Measurements from ENCODE around the gene IL20. TPM values are rescaled to one million over a fixed set of nuclear protein-coding genes. Genes with fewer than 3 reads are reported as not detected.

Gene IL20
- total RNA-seq, 1 donor from 2014 or later = not detected

- no peak for DNase-seq (ENCODE audit: low spot score)
Measured at GRCh38 chr1:206903687-206904086, 38.3 kb downstream of the IL20 start.

- DNase-seq (ENCODE audit: low spot score) = no peak
Measured at GRCh38 chr1:206904423-206905142, 39.2 kb downstream of the IL20 start.

- DNase-seq (ENCODE audit: low spot score) = no peak
Measured at GRCh38 chr1:206905295-206906164, 40.1 kb downstream of the IL20 start.

DNA sequence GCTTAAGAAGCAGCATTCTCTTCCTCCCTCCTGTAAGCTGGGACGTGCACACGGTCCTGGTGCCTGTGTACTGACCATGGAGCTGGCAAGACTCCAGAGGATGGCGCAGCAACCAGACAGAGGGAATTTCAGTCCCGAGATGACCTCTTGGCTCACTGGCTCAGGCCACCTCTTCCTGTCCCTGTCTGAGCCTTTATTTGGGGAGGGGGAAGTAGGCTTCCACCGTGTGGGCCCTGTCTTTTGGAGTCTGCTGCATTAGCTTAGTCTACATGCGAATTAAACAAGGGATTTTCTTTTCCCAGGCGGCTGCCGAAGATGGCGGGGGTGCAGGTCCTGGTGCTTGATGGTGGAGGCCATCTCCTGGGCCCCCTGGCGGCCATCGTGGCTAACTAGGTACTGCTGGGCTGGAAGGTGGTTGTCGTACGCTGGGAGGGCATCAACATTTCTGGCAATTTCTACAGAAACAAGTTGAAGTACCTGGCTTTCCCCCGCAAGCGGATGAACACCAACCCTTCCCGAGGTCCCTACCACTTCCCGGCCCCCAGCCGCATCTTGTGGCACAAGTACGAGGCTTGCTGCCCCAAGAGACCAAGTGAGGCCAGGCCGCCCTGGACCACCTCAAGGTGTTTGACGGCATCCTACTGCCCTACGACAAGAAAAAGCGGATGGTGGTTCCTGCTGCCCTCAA lies 42.0 kb downstream of the IL20 start:
- no peak for DNase-seq (ENCODE audit: low spot score)

GRCh38 chr1:206908038-206908437 lies 42.6 kb downstream of the IL20 start:
- no peak for DNase-seq (ENCODE audit: low spot score)

GRCh38 chr1:206909161-206909882 lies 43.9 kb downstream of the IL20 start:
- DNase-seq (ENCODE audit: low spot score) = peak; percentile 91

GRCh38 chr1:206909883-206910318 lies 44.5 kb downstream of the IL20 start:
- no peak for DNase-seq (ENCODE audit: low spot score)

DNA sequence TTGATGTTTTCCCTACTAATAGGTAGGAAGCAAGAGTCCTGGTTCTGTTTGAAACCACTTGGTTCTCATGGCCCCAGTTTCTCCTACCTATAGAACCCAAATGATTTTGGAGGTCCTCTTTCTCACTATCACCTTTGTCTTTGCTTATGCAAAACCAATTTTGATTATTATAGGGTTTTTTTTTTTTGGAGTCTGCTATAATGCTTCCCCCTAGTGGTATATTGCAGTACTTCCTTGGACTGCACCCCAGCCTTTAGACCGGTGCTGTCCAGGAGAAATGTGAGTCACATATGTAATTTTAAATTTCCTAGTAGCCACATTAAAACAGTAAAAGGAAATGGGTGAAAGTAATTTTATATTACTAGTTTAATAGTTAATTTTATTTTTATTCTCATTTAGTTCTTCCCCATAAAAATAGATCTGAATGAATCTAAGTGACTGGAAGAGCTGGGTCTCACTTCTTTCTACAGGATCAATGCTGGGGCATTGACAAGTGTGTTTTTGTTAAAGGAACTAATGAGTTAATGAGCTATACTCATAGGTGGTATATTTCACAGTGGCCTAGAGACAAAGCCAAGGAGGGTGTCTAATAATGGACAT lies 45.7 kb downstream of the IL20 start:
- peak; percentile 49 for DNase-seq (ENCODE audit: low spot score)

GRCh38 chr1:206912445-206913095 lies 47.1 kb downstream of the IL20 start:
- DNase-seq (ENCODE audit: low spot score) = peak; percentile 83

DNA sequence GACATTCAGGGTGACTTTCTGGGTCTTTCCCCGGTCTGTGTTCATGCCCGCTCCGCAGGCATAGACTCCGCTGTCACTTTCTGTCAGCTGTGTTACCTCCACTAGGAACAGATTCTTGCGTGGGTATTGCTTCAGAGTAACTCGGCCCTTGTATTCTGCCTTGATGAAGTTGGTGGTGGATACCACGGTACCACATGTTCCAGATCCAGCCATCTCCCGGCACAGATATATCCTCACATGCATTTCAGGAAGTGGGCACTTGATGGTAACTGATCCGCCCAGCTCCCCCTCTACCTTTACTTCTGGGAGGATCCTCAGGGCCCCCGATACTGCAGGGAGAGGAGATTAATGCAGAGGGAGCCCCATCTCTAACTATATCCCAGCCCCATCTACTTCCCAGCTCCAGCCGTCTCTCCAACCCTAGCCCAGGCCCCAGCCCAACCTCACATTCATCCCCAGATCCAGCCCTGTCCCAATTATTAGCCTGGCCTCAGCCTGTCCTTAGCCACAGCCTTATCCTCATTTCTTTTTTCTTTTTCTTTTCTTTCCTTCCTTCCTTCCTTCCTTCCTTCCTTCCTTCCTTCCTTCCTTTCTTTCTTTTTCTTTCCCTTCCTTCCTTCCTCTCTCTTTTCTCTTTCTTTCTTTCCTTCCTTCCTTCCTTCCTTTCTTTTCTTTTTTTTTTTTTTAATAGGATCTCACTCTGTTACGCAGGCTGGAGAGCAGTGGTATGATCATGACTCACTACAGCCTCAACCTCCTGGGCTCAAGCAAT lies 48.5 kb downstream of the IL20 start:
- DNase-seq (ENCODE audit: low spot score) = no peak

GRCh38 chr1:206915030-206915735 lies 49.8 kb downstream of the IL20 start:
- no peak for DNase-seq (ENCODE audit: low spot score)

- no peak for DNase-seq (ENCODE audit: low spot score)
Measured at GRCh38 chr1:206916000-206916709, 50.7 kb downstream of the IL20 start.

GRCh38 chr1:206918076-206918475 lies 52.7 kb downstream of the IL20 start:
- DNase-seq (ENCODE audit: low spot score) = no peak

Other genes starting within 250 kb of the IL20 start
- 17.6 TPM for gene DYRK3, start 230.1 kb upstream of the IL20 start, total RNA-seq
- gene MAPKAPK2, start 180.7 kb upstream of the IL20 start, total RNA-seq = 168 TPM
- gene IL19, start 94.8 kb upstream of the IL20 start, total RNA-seq = not detected
- gene IL10, start 93.1 kb upstream of the IL20 start, total RNA-seq = 1.4 TPM
- not detected for gene IL24, start 31.8 kb downstream of the IL20 start, total RNA-seq
- 8.0 TPM for gene FCMR, start 56.3 kb downstream of the IL20 start, total RNA-seq
- gene PIGR, start 80.8 kb downstream of the IL20 start, total RNA-seq = 2,875 TPM
- 0.46 TPM for gene FCAMR, start 104.8 kb downstream of the IL20 start, total RNA-seq
- gene C1orf116, start 167.1 kb downstream of the IL20 start, total RNA-seq = 45.1 TPM
- gene YOD1, start 185.6 kb downstream of the IL20 start, total RNA-seq = 4.5 TPM
- 17.9 TPM for gene PFKFB2, start 187.7 kb downstream of the IL20 start, total RNA-seq
- gene C4BPB, start 223.2 kb downstream of the IL20 start, total RNA-seq = 4.1 TPM
- 2.3 TPM for gene C4BPA, start 238.6 kb downstream of the IL20 start, total RNA-seq